PFSK-1 (cell line): Measurements from ENCODE around the gene RAVER2.

Source experiments
- FOXP2 ChIP-seq: optimal IDR thresholded peaks from 2 replicates; pipeline ENCODE3; 2011; ENCODE audit warnings: borderline replicate concordance, control low read depth, inconsistent platforms; ENCODE audit not compliant: insufficient read depth; ENCODE audit errors: extremely low read length, extremely low read depth
- POLR2AphosphoS5 ChIP-seq: IDR thresholded peaks from 2 replicates; pipeline ENCODE4 v1.6.1; 2012; ENCODE audit warnings: low read depth, mild to moderate bottlenecking, control low read depth, low read length, moderate library complexity
- REST ChIP-seq, 2 experiments: IDR thresholded peaks; 2 replicates each; pipeline versions ENCODE4 v1.6.1 to v1.8.0; 2011 to 2012; ENCODE audit warnings: low read depth in 2 of 2, low read length in 2 of 2, control low read depth in 1 of 2, inconsistent platforms in 1 of 2, mild to moderate bottlenecking in 1 of 2, moderate library complexity in 1 of 2; ENCODE audit not compliant: insufficient read depth in 1 of 2
- SIN3A ChIP-seq: IDR thresholded peaks from 2 replicates; pipeline ENCODE4 v1.6.1; 2012; ENCODE audit warnings: mild to moderate bottlenecking, low read length, moderate library complexity, borderline replicate concordance; ENCODE audit not compliant: insufficient read depth
- TAF1 ChIP-seq: IDR thresholded peaks from 2 replicates; pipeline ENCODE4 v1.6.1; 2012; ENCODE audit warnings: low read length, control low read depth, borderline replicate concordance; ENCODE audit not compliant: insufficient read depth

The RAVER2 gene

GRCh38 chr1:64701886-64702285 lies 43.0 kb upstream of the RAVER2 start:
- TF ChIP-seq REST (IDR thresholded peaks at IDR 0.05; ENCODE audit: insufficient read depth in 1 of 2, low read depth in 2 of 2, low read length in 2 of 2) (no peak), SIN3A (no peak), FOXP2 (no peak)

GRCh38 chr1:64703600-64703999 lies 41.3 kb upstream of the RAVER2 start:
- TF ChIP-seq REST (IDR thresholded peaks at IDR 0.05; ENCODE audit: insufficient read depth in 1 of 2, low read depth in 2 of 2, low read length in 2 of 2), result no peak
- TF ChIP-seq POLR2AphosphoS5, result no peak
- TF ChIP-seq FOXP2, result no peak
- TF ChIP-seq SIN3A, result no peak
- TF ChIP-seq TAF1, result no peak

- no peak for TF ChIP-seq TAF1
- no peak for TF ChIP-seq POLR2AphosphoS5
- no peak for TF ChIP-seq SIN3A
- no peak for TF ChIP-seq FOXP2
- TF ChIP-seq REST (IDR thresholded peaks at IDR 0.05; ENCODE audit: insufficient read depth in 1 of 2, low read depth in 2 of 2, low read length in 2 of 2), result no peak
Measured at GRCh38 chr1:64705591-64705990, 39.3 kb upstream of the RAVER2 start.

- TF ChIP-seq TAF1 (no peak), FOXP2 (no peak), REST (IDR thresholded peaks at IDR 0.05; ENCODE audit: insufficient read depth in 1 of 2, low read depth in 2 of 2, low read length in 2 of 2) (no peak), SIN3A (no peak), POLR2AphosphoS5 (no peak)
Measured at GRCh38 chr1:64711266-64711665, 33.6 kb upstream of the RAVER2 start.

- TF ChIP-seq FOXP2 (no peak), POLR2AphosphoS5 (no peak), TAF1 (no peak), SIN3A (no peak), REST (IDR thresholded peaks at IDR 0.05; ENCODE audit: insufficient read depth in 1 of 2, low read depth in 2 of 2, low read length in 2 of 2) (no peak)
Measured at GRCh38 chr1:64712049-64712448, 32.8 kb upstream of the RAVER2 start.
